GM10847 (cell line): Measurements from ENCODE around the gene C12orf43.

Experiments
- POLR2A ChIP-seq: IDR thresholded peaks from 2 replicates; pipeline ENCODE4 v1.6.1; 2011; ENCODE audit not compliant: insufficient read length; ENCODE audit errors: extremely low read depth

C12orf43 gene

DNA sequence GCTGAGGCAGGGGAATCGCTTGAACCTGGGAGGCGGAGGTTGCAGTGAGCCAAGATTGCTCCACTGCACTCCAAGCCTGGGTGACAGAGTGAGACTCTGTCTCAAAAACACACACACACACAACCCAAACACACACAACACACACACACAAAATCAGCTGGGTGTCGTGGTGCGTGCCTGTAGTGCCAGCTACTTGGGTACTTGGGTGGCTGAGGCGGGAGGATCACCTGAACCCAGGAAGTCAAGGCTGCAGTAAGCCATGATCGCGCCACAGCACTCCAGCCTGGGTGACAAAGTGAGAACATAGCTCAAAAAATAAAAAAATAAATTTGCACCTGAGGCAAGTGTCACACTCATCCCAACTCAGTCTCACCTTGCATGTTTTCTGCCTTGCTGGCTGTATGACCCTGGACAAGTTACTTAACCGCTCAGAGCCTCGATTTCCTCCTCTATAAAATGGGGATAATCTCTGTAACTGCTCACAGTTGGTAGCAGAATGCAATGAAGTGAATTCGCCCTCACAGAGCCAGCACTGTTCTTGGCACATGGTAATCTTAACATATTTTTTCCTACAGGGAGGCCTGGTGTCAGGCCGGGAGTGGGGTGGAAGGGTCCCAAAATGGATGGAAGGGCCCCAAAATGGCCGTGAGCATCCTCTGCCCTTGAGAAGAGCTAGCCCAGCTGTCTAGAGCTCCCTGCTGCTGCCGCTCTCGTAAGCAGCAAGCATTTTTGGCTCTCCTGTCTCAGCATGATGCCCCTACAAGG lies 38.6 kb downstream of the C12orf43 start:
- TF ChIP-seq POLR2A, result no peak

DNA sequence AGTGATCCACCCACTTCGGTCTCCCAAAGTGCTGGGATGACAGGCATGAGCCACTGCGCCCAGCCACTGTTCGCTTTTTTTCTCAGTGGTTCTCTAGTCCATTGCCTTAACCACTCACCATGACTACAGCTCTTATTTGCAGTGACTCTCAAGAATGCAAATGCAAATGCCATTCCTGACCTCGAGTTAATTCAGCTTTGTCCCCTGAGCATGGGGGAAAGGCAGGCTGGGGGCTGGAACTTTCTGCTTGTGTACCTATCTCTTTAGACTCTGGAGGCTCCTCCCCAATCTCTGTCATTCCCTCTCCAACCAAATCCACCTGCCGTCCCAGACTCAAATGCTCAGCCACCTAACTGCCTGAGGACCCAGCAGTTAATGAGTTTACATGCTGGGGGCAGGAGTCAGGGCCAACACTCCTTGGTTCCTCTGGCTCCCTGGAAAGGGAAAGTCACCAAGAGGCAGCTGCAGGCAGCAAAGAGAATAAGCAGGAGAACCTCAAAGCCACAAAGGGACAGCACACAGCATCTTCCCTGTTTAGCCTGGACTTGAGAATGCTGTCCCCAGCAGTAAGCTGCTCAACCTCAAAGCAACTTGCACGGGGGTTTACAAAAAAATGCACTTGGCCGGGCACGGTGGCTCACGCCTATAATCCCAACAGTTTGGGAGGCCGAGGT lies 43.3 kb downstream of the C12orf43 start:
- TF ChIP-seq POLR2A, result no peak

DNA sequence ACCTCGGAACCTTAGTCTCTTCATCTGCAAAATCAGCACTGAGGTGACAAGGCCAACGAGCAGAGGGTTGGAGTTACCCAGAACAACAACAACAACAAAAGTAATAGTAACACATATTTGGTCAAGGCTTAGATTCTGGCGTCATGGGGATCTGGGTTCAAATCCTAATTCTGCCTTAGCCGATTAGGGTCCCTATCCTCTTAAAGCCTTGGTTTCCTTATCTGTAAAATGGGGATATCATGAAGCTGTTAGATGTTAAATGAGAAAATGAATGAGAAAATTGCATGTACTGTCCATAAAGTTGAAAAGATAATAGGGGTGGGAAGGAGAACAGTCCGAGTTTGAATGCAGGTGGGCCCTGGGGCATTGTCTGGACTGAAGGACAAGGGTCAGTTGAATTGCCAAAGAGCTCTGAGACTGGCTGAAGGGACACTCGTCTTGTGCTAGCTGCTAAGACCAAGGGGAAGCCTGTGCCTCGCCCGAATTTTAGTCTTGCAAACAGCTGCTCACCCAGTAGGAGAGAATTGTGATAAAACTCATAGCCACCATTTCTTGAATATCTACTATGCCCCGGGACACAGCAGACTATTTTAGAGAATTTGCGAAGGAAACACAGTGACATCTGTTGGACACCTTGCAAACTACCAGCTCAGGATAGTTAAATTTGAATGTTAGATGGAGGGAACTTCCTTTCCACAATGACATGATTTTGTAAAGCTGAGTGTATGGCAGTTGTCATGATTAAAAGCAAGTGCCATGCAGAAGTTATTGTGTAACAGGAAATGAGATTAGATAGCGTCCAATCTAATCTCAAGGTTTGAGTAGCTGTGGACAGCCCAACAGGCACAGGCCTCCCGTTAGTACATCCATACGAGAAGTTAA lies 44.7 kb downstream of the C12orf43 start:
- no peak for TF ChIP-seq POLR2A

DNA sequence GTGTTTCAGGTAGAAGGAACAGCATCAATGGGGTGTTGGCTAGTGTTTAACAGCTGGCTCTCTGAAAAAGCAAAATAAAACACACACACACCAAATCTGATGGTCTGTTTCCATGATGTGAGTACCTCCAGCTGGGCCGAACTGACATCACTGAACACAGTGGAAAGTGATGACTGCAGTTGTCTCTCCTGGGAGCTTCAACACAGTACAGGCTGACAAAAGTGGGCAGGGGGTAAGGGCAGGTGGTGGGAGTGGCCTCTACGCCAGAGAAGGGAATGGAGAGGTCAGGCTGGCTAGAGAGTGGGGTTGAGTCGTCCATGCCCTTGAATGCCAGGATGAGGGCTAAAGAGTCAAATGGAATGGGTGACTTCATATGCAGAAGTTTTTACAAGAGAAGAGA lies 46.0 kb downstream of the C12orf43 start:
- no peak for TF ChIP-seq POLR2A

DNA sequence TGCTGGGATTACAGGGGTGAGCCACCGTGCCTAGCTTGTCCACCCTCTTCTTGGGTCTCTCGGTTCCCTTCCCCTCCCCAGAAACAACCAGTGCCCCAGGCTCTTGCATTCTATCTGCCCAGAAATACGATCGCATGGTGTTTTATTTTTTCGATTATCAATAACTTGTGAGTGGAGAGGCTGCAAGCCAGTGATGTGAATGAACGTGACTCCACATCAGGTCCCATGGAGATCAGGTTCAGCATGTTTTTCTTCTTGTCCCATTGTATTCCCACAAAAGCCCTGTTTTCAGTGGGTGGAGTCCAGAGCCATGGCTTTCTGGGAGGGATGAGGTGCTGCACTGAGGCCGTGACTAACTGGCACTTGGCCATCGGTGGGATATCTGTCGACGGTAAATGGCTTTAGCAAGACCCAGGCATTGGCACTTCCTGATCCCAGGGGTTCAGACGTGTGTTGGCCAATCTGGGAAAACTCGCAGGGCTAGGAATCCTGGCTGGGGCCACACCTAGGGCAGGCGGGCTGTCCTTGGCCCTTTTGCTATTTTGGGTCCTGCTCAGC lies 50.7 kb downstream of the C12orf43 start:
- TF ChIP-seq POLR2A, result no peak

DNA sequence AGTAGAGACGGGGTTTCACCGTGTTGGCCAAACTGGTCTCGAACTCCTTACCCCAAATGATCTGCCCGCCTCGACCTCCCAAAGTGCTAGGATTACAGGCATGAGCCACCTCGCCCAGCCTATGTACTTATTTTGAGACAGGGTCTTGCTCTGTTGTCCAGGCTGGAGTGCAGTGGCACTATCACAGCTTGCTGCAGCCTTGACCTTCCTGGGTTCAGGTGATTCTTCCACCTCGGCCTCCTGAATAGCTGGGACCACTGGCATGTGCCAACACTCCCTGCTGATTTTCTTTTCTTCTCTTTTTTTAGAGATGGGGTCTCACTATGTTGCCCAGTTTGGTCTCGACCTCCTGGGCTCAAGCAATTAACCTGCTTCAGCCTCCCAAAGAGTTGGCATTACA lies 52.0 kb downstream of the C12orf43 start:
- no peak for TF ChIP-seq POLR2A

DNA sequence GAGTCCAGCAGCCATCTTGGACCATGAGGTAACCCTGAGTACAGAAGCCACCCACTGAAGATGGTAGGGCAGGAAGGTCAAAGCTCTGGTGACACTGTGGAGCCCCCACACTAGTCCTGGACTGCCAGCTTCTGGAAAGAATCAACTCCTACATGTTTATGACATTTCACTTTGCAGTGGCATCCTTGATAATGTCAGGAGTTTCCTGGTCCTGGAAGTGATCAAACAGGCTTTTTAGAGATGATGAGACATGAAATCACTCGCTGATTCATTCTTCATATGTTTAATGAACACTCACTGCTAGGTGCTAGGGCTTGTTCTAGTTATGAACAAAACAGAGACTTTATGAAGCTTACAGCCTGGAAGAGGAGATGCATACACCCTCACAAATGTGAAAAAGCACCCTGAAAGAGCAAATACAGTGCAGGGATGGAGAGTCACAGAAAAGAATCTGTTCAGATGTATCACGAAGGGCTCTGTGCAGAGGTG lies 53.7 kb downstream of the C12orf43 start:
- TF ChIP-seq POLR2A, result no peak

DNA sequence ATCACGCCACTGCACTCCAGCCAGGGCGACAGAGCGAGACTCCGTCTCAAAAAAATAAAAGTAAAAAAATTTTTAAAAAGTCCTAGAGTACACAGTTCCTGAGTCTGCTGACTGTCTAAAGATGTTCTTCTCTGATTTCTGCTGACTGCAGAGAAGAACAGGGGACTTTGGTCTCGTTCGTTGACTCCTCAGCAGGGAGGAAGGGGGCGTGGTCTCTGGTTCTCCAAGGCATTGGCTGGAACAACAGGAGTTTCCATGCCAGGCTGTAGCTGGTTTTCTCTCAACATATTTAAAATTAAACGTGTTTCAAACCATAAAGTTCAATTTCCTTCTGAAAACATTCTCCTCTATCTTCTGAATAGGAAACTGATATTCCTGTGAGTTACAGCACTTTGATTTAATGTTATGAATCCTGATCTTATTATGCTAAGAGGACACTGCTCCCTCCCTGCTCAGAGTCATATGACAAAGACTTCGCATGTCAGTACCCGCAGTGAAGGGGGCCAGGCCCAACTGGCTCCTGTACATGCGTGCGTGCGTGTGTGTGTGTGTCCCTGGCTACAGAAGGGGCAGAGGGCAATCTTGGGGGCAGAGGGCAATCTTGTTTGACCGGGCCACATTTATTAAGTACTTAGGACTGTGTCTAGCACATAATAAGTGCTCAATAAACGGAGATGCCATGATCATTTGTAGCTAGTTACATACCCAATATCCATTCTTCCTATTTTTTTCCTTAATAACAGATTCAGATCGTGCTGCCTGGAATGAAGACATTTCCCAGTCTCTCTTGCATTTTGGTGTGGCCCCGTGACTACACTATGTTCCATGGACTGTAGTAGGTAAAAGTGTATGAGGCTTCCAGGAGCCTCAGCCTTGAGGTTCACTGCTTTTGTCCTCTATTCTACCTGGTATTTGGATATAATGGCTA lies 54.4 kb downstream of the C12orf43 start:
- TF ChIP-seq POLR2A, result no peak

DNA sequence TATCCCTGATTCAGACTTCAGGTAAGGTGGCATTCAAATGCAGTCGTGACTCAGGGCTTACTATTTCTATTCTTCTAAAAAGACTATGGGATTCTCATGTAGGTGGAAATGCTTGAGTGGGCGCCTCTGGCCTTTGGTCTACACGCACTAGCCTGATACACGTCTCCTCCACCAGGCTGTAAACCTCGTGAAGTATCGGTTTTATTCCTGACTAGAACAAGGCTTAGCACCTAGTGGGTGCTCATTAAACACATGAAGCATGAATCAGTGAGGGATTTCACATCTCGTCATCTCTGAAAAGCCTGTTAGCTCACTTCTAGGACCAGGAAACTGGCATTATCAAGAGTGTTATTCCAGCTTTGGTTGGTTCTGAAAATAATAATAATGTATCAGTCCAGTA lies 55.6 kb downstream of the C12orf43 start:
- TF ChIP-seq POLR2A, result no peak

DNA sequence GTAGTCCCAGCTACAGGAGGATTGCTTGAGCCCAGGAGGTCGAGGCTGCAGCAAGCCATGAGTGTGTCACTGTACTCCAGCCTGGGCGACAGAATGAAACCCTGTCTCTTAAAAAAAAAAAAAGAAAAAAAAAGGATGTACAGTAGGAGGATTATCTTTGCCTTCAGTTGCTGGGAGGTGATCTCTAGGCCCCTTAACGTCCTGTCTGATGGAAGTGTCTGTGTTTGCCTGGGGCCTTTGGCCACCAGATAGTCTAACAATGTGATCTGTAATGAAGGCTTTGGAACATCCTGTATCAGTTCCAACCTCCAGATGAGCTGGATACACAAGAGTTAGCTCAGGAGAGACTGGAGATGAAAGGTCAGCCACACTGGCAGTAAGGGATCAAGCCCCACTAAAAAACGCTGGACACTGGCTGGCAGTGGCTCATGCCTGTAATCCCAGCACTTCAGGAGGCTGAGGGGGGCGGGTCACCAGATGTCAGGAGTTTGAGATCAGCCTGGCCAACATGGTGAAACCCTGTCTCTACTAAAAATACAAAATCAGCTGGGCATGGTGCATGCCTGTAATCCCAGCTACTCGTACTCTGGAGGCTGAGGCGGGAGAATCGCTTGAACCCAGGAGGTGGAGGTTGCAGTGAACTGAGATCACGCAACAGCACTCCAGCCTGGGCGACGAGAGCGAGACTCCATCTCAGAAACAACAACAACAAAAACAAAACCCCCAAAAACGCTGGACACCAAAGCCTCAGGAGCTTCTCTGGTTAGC lies 57.0 kb downstream of the C12orf43 start:
- TF ChIP-seq POLR2A, result no peak

DNA sequence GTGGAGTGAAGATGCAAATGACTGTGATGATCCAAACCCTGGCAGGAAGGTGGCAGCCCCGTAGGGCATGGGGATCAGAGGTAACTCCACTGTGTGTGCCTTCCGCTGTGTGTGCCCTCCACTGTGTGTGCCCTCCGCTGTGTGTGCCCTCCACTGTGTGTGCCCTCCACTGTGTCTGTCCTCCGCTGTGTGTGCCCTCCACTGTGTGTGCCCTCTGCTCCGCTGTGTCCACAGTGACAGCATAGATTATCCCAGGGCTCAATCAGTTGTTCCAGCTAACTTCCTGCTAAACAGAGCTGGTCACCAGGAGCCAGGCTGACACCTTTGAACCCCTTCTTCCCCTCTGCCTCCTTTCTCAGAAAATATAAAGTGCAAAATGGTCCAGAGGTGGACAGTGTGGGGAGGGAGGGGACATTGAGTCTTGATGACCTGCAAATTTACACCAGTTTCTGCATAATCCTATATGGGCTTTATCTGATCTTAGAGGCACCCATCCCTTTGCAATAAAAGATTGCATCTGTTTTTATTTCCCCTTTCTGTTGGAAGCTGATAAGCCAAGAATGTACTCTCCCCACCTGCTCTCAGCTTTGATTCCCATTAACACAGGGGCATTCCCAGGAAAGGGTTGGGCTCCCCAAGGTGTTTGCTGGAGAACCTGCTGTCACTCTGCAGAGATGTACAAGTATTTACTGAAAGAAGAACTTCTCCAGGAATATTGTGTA lies 59.5 kb downstream of the C12orf43 start:
- no peak for TF ChIP-seq POLR2A

DNA sequence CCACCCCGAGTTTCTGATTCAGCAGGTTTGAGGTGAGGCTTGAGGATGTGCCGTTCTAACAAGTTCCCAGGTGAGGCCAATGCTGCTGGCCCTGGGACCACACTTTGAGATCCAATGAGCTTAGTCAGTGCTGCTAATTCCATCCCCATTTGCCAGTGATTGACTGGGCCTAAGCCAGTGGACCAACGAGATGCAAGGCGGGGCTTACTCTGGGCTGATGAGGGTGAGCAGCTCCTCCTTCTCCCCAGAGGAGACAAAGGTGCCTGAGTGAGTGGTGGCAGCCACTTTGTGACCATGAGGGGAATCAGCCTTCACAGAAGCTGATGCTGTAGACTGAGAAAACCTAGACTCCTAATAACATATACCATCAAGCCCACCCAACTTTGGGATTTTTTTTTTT lies 61.1 kb downstream of the C12orf43 start:
- TF ChIP-seq POLR2A, result no peak

DNA sequence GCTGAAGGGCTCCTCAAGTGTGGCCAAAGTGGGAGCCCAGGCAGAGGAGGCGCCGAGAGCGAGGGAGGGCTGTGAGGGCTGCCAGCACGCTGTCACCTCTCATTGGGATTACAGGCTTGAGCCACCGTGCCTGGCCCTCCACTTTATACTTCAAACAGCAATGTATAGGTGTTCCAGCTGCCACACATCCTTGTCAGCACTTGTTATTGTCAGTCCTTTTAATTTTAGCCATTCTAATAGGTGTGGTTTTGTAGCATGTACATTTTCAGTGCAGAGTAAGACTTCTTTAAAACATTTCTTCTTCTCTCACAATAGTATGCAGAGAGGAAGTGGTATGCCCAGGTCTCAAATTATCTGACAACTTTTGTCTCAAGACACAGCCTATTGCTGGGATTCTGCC lies 65.5 kb downstream of the C12orf43 start:
- TF ChIP-seq POLR2A, result no peak
